ENCODE results near the gene PDCD10.

- TF ChIP-seq CTCF (tag by site-specific recombination; IDR thresholded peaks at IDR 0.05) (no peak), ZNF571 (tag by site-specific recombination; IDR thresholded peaks at IDR 0.05) (no peak), ZNF202 (tag by site-specific recombination; IDR thresholded peaks at IDR 0.05; ENCODE audit: borderline replicate concordance) (no peak), BCL11B (tag by site-specific recombination; IDR thresholded peaks at IDR 0.05; ENCODE audit: low read depth) (no peak), ZNF274 (IDR thresholded peaks at IDR 0.05; ENCODE audit: low read length) (no peak), ZNF274 (tag by site-specific recombination; IDR thresholded peaks at IDR 0.05; ENCODE audit: borderline replicate concordance) (no peak), ZNF561 (tag by site-specific recombination; IDR thresholded peaks at IDR 0.05; ENCODE audit: borderline replicate concordance) (no peak), ZNF768 (tag by site-specific recombination; IDR thresholded peaks at IDR 0.05) (no peak), ZNF785 (tag by site-specific recombination; IDR thresholded peaks at IDR 0.05) (no peak), ZBTB7A (tag by site-specific recombination; IDR thresholded peaks at IDR 0.05; ENCODE audit: low read depth) (no peak), ZNF660 (tag by site-specific recombination; IDR thresholded peaks at IDR 0.05) (no peak), ZNF138 (tag by site-specific recombination; IDR thresholded peaks at IDR 0.05; ENCODE audit: borderline replicate concordance) (no peak)
- TF ChIP-seq, protein P1, sequence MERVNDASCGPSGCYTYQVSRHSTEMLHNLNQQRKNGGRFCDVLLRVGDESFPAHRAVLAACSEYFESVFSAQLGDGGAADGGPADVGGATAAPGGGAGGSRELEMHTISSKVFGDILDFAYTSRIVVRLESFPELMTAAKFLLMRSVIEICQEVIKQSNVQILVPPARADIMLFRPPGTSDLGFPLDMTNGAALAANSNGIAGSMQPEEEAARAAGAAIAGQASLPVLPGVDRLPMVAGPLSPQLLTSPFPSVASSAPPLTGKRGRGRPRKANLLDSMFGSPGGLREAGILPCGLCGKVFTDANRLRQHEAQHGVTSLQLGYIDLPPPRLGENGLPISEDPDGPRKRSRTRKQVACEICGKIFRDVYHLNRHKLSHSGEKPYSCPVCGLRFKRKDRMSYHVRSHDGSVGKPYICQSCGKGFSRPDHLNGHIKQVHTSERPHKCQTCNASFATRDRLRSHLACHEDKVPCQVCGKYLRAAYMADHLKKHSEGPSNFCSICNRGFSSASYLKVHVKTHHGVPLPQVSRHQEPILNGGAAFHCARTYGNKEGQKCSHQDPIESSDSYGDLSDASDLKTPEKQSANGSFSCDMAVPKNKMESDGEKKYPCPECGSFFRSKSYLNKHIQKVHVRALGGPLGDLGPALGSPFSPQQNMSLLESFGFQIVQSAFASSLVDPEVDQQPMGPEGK (tag by site-specific recombination; IDR thresholded peaks at IDR 0.05) = no peak
Measured at GRCh38 chr3:167732313-167733065, 2.2 kb downstream of the PDCD10 start.
